GM12801 (cell line): ENCODE measurements around the gene NLRP8.

Experiments used
- CTCF ChIP-seq: IDR thresholded peaks from one replicate; pipeline ENCODE4 v1.5.1; 2011; ENCODE audit warnings: control low read depth; ENCODE audit not compliant: insufficient read length; ENCODE audit errors: extremely low read depth

The NLRP8 gene

DNA sequence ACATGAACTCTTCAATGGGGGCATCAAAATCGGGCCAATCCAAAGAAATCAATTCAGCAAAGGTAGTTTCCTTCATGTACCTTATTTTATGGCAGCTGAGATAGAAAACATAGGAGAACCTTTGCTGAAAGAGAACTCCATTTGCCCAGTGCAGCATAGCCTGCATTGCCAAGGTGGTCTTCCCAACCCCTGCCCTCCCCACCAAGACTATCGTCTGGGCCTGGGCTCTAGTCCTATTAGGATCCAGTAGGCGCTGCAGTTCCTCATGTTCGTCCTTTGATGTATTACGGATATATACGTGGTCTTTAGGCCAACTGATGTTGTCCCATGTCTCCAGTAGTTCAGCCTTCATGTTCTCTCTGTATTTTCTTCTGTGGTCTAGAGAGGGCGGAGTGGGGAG, 34.7 kb upstream of the NLRP8 start:
- no peak for TF ChIP-seq CTCF

- TF ChIP-seq CTCF = no peak
Observed at GRCh38 chr19:55913643-55914268, 33.9 kb upstream of the NLRP8 start.

DNA sequence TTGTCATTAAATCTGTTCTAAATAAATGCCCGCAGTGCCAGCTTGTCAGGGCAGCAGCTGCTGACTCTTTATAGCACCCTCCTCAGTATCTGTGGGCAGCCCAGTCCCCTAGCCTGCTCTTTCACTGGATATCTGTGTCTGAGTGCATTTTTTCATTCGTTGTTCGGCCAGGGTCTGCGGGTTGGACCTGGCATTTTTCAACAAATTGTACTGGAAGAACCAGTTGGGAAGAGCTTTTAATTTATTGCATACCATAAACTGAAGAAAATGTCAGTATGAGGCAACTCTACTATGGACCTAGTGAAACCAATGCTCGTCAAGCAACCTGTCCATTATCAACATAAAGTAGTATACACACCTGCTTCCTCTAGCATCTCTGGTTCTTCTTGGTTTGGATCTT, 24.1 kb upstream of the NLRP8 start:
- TF ChIP-seq CTCF = no peak

GRCh38 chr19:55927991-55928390, 19.6 kb upstream of the NLRP8 start:
- no peak for TF ChIP-seq CTCF

GRCh38 chr19:55930996-55931515, 16.6 kb upstream of the NLRP8 start:
- no peak for TF ChIP-seq CTCF

GRCh38 chr19:55931936-55932386, 15.7 kb upstream of the NLRP8 start, which contains the start of gene NLRP13:
Gene NLRP13, minus strand, starts transcription at chr19:55932336. Its CDS starts 25 bp downstream, at chr19:55932311.
- TF ChIP-seq CTCF = no peak

GRCh38 chr19:55935206-55935605, 12.4 kb upstream of the NLRP8 start:
- no peak for TF ChIP-seq CTCF

DNA sequence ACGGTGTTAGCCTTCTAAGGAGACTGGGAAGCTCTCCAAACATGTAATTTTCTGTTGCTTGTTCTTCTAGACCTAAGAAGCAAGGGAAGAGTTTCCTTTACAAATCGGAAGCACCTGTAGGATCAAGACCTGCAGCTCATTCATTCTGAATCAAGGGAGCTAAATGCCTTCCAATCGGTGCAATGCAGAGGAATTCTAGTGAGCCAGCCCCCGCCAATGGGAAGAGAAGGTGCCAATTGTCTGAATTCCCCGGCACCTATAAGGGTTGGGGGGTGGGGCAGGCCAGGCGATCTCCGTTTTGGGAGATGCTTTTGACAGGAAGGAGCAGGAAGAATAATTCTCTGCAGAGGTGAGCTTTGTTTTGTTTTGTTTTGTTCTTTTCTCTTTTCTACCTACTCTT, 8.4 kb upstream of the NLRP8 start:
- TF ChIP-seq CTCF = no peak
